ENCODE results near the gene CTNNA3. TPM values are rescaled to one million over a fixed set of nuclear protein-coding genes. Genes with fewer than 3 reads are reported as not detected.

Gene CTNNA3
- total RNA-seq, 1 donor from 2014 or later, result 0.46 TPM

GRCh38 chr10:66572700-66573099, 1123.3 kb downstream of the CTNNA3 start:
- TF ChIP-seq CTCF (conservative IDR thresholded peaks at IDR 0.05; ENCODE audit: low read depth, low read length), result no peak
- no peak overlapping the region for H3K4me3 ChIP-seq (ENCODE audit: low read depth, low read length)
- no peak for DNase-seq (ENCODE audit: low read depth)

- TF ChIP-seq CTCF (conservative IDR thresholded peaks at IDR 0.05; ENCODE audit: low read depth, low read length), result no peak
- no peak for DNase-seq (ENCODE audit: low read depth)
These were observed 1130.0 kb downstream of the CTNNA3 start for GRCh38 chr10:66565999-66566398.

GRCh38 chr10:66564287-66564686, 1131.7 kb downstream of the CTNNA3 start:
- H3K4me3 ChIP-seq (ENCODE audit: low read depth, low read length), result no peak overlapping the region
- no peak for DNase-seq (ENCODE audit: low read depth)
- TF ChIP-seq CTCF (conservative IDR thresholded peaks at IDR 0.05; ENCODE audit: low read depth, low read length), result no peak

More at GRCh38 chr10:66565999-66566398, 1130.0 kb downstream of the CTNNA3 start:
- no peak overlapping the region for H3K4me3 ChIP-seq (ENCODE audit: low read depth, low read length)

- no peak for DNase-seq (ENCODE audit: low read depth)
- TF ChIP-seq CTCF (conservative IDR thresholded peaks at IDR 0.05; ENCODE audit: low read depth, low read length), result no peak
- H3K4me3 ChIP-seq (ENCODE audit: low read depth, low read length), result no peak overlapping the region
These were observed 1140.9 kb downstream of the CTNNA3 start for GRCh38 chr10:66555061-66555460.

- no peak overlapping the region for H3K4me3 ChIP-seq (ENCODE audit: low read depth, low read length)
- no peak for TF ChIP-seq CTCF (conservative IDR thresholded peaks at IDR 0.05; ENCODE audit: low read depth, low read length)
- DNase-seq (ENCODE audit: low read depth), result no peak
These were observed 1143.7 kb downstream of the CTNNA3 start for GRCh38 chr10:66552331-66552730.

- DNase-seq (ENCODE audit: low read depth), result no peak
- TF ChIP-seq CTCF (conservative IDR thresholded peaks at IDR 0.05; ENCODE audit: low read depth, low read length), result no peak
- no peak overlapping the region for H3K4me3 ChIP-seq (ENCODE audit: low read depth, low read length)
These were observed 1145.6 kb downstream of the CTNNA3 start for GRCh38 chr10:66550351-66550750.

- TF ChIP-seq CTCF (conservative IDR thresholded peaks at IDR 0.05; ENCODE audit: low read depth, low read length), result no peak
- no peak for DNase-seq (ENCODE audit: low read depth)
- no peak overlapping the region for H3K4me3 ChIP-seq (ENCODE audit: low read depth, low read length)
These were observed 1157.1 kb downstream of the CTNNA3 start for GRCh38 chr10:66538908-66539307.
